GM12801 (cell line): ENCODE results near the gene CTIF.

Source experiments
- CTCF ChIP-seq: IDR thresholded peaks from one replicate; pipeline ENCODE4 v1.5.1; 2011; ENCODE audit warnings: control low read depth; ENCODE audit not compliant: insufficient read length; ENCODE audit errors: extremely low read depth

CTIF gene

GRCh38 chr18:48573632-48574283 is 34.9 kb downstream of the CTIF start:
- TF ChIP-seq CTCF, result no peak

GRCh38 chr18:48574667-48575300 is 36.0 kb downstream of the CTIF start:
- TF ChIP-seq CTCF, result no peak

- no peak for TF ChIP-seq CTCF
Measured at GRCh38 chr18:48575301-48575657, 36.4 kb downstream of the CTIF start.

- TF ChIP-seq CTCF, result no peak
Measured at GRCh38 chr18:48575658-48576456, 37.0 kb downstream of the CTIF start.

- TF ChIP-seq CTCF, result no peak
Measured at GRCh38 chr18:48576457-48576771, 37.6 kb downstream of the CTIF start.

GRCh38 chr18:48577478-48578190 is 38.8 kb downstream of the CTIF start:
- TF ChIP-seq CTCF, result no peak

- TF ChIP-seq CTCF, result no peak
Measured at GRCh38 chr18:48578289-48578688, 39.5 kb downstream of the CTIF start.
